Gastroesophageal sphincter (tissue), 3 donors: ENCODE results near the gene PPP4R4.

Source experiments
- CTCF ChIP-seq, 4 experiments: fragments of 200-600 bp in 2 of 4; fragments of 450-650 bp in 2 of 4; sonication (generic) in 1 of 4; IDR thresholded peaks; one replicate each; pipeline ENCODE4 v1.5.1; 2017 to 2019; ENCODE audit warnings: antibody characterized with exemption in 4 of 4, mild to moderate bottlenecking in 2 of 4, moderate library complexity in 2 of 4
- EP300 ChIP-seq: sonication (generic); formaldehyde crosslinking; IDR thresholded peaks from one replicate; pipeline ENCODE4 v1.6.1; 2017; ENCODE audit warnings: antibody characterized with exemption, mild to moderate bottlenecking
- POLR2A ChIP-seq, 2 donors: fragments of 450-650 bp; IDR thresholded peaks; one replicate each; pipeline ENCODE4 v1.6.1; 2017; ENCODE audit warnings: antibody characterized with exemption in 2 of 2, mild to moderate bottlenecking in 2 of 2, moderate library complexity in 1 of 2

DNA sequence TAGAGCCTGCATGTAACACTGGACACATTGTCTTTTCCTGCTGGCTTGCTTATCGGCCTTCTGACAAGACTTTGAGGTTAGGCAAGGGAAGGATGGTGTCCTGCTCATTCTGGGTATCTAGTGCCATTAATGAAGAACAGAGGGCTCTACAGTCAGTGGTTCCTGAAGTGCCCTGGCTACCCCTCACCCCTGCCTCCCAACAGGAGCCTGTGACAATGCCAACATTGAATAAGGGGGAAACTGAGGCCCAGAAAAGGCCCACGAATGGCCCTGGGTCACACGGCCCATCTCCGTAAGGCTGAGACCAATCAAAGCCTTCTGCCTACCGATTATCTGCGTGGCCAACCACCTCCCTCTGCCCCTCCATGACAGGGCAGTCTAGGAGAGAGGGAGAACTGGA lies 46.8 kb upstream of the PPP4R4 start:
- TF ChIP-seq CTCF (IDR thresholded peaks at IDR 0.05), result no peak
- no peak for TF ChIP-seq POLR2A (IDR thresholded peaks at IDR 0.05)
- no peak for TF ChIP-seq EP300
